ENCODE measurements around the gene GRAMD2A. TPM values are rescaled to one million over a fixed set of nuclear protein-coding genes. Genes with fewer than 3 reads are reported as not detected.
A peak's percentile ranks its signal among the peaks of the same experiment; 100 is the strongest.

GRAMD2A gene
- total RNA-seq, 2 donors from 2014 or later, result 2.0 TPM

DNA sequence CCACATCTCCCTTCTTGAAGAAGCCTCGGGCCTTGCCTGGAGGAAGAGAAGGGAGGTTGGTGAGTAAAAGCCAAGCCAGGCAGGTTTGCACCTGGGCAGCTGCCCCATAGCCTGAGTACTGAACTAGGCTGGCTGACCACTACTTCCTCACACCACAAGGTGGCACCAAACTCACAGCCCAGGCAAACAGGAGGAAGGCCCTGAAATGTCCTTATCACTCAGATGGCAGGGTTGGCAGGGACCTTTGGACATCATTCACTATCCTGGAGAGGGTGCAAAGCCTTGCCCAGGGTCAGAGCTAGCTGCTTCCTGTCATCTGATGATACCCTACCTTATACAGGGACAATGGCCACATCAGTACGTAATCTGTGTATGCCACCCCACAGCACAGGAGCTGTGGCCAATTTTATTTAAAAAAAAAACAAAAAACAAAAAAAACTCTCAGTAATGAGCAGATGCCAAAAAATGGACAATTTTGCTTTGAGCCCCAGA is 2.2 kb upstream of the GRAMD2A start:
- WGBS, 2 experiments (ENCODE audit: insufficient coverage in 1 of 2, insufficient read length in 1 of 2), result 83% methylated on average over 2 of the region's 2 CpGs; no CpG with 5 or more reads in 1 of the 2 experiments
- Mint-ChIP-seq H3K27ac (peak overlapping the region; percentile 52), H3K4me3 (no peak overlapping the region), H3K9me3 (no peaks in the 10 kb centered on the region), H3K4me1 (peaks cover 4% of the 10 kb centered on the region), H3K36me3 (ENCODE audit: low read depth) (peaks cover 60% of the 10 kb centered on the region), H3K27me3 (ENCODE audit: insufficient read depth) (peaks cover 16% of the 10 kb centered on the region)
- no peaks in the 10 kb centered on the region for H3K9me3 ChIP-seq (ENCODE audit: control insufficient read depth, low read length)
- H3K4me1 ChIP-seq (ENCODE audit: control insufficient read depth, insufficient read depth, low read length), result no peaks in the 10 kb centered on the region
- no peak overlapping the region for H3K27ac ChIP-seq (ENCODE audit: low read depth, low read length)
- H3K9ac ChIP-seq (ENCODE audit: extremely low read depth, low read length, poor library complexity, severe bottlenecking), result no peak overlapping the region
- peaks cover 65% of the 10 kb centered on the region for H3K36me3 ChIP-seq (ENCODE audit: control insufficient read depth, insufficient read depth, low read length)
- TF ChIP-seq CTCF (conservative IDR thresholded peaks at IDR 0.05), result peak; percentile 92
- no peak overlapping the region for H3K4me3 ChIP-seq (ENCODE audit: low read length)
- peaks cover 9% of the 10 kb centered on the region for H3K27me3 ChIP-seq (ENCODE audit: control insufficient read depth, insufficient read depth, low read length, poor library complexity, severe bottlenecking)
- peak; percentile 94 for DNase-seq

- DNase-seq, result peak; percentile 31
- no peak overlapping the region for H3K27ac Mint-ChIP-seq
- Histone ChIP-seq H3K27me3 (ENCODE audit: control insufficient read depth, insufficient read depth, low read length, poor library complexity, severe bottlenecking) (peaks cover 9% of the 10 kb centered on the region), H3K4me1 (ENCODE audit: control insufficient read depth, insufficient read depth, low read length) (no peaks in the 10 kb centered on the region), H3K9ac (ENCODE audit: extremely low read depth, low read length, poor library complexity, severe bottlenecking) (no peak overlapping the region), H3K27ac (ENCODE audit: low read depth, low read length) (no peak overlapping the region), H3K9me3 (ENCODE audit: control insufficient read depth, low read length) (no peaks in the 10 kb centered on the region), H3K4me3 (ENCODE audit: low read length) (no peak overlapping the region), H3K36me3 (ENCODE audit: control insufficient read depth, insufficient read depth, low read length) (peaks cover 59% of the 10 kb centered on the region)
- peaks cover 16% of the 10 kb centered on the region for H3K27me3 Mint-ChIP-seq (ENCODE audit: insufficient read depth)
- no peak overlapping the region for H3K4me3 Mint-ChIP-seq
- H3K9me3 Mint-ChIP-seq, result no peaks in the 10 kb centered on the region
- WGBS, 2 experiments (ENCODE audit: insufficient coverage in 1 of 2, insufficient read length in 1 of 2), result 97 to 100% methylated on average over 2 of the region's 2 CpGs
- H3K36me3 Mint-ChIP-seq (ENCODE audit: low read depth), result peaks cover 54% of the 10 kb centered on the region
- H3K4me1 Mint-ChIP-seq, result peaks cover 6% of the 10 kb centered on the region
- TF ChIP-seq CTCF (conservative IDR thresholded peaks at IDR 0.05), result no peak
Measured at GRCh38 chr15:72199205-72199515, 1.6 kb upstream of the GRAMD2A start.

- DNase-seq, result peak; percentile 43
Measured at GRCh38 chr15:72198356-72199204, 993 bp upstream of the GRAMD2A start.

More at GRCh38 chr15:72198356-72199204, 993 bp upstream of the GRAMD2A start:
- no peaks in the 10 kb centered on the region for H3K4me1 ChIP-seq (ENCODE audit: control insufficient read depth, insufficient read depth, low read length)
- Mint-ChIP-seq H3K36me3 (ENCODE audit: low read depth) (peaks cover 49% of the 10 kb centered on the region), H3K27ac (peak overlapping the region; percentile 83), H3K4me3 (peak overlapping the region; percentile 55), H3K4me1 (peaks cover 11% of the 10 kb centered on the region), H3K9me3 (no peaks in the 10 kb centered on the region), H3K27me3 (ENCODE audit: insufficient read depth) (peaks cover 17% of the 10 kb centered on the region)
- H3K27ac ChIP-seq (ENCODE audit: low read depth, low read length), result no peak overlapping the region
- 85 to 100% methylated on average over 4 to 9 of the region's 11 CpGs for WGBS, 2 experiments (ENCODE audit: insufficient coverage in 1 of 2, insufficient read length in 1 of 2)
- no peaks in the 10 kb centered on the region for H3K9me3 ChIP-seq (ENCODE audit: control insufficient read depth, low read length)
- H3K4me3 ChIP-seq (ENCODE audit: low read length), result peak overlapping the region; percentile 2
- peaks cover 9% of the 10 kb centered on the region for H3K27me3 ChIP-seq (ENCODE audit: control insufficient read depth, insufficient read depth, low read length, poor library complexity, severe bottlenecking)
- no peak overlapping the region for H3K9ac ChIP-seq (ENCODE audit: extremely low read depth, low read length, poor library complexity, severe bottlenecking)
- no peak for TF ChIP-seq CTCF (conservative IDR thresholded peaks at IDR 0.05)
- peaks cover 53% of the 10 kb centered on the region for H3K36me3 ChIP-seq (ENCODE audit: control insufficient read depth, insufficient read depth, low read length)
